ENCODE data around the gene STMN1. TPM values are rescaled to one million over a fixed set of nuclear protein-coding genes. Genes with fewer than 3 reads are reported as not detected.

The STMN1 gene
- total and polyA plus RNA-seq, 10 of the 15 experiments (the other 5 are each of a cell fraction or from before 2014, with no cell fraction given): 220 to 1,272 (median 603) TPM

DNA sequence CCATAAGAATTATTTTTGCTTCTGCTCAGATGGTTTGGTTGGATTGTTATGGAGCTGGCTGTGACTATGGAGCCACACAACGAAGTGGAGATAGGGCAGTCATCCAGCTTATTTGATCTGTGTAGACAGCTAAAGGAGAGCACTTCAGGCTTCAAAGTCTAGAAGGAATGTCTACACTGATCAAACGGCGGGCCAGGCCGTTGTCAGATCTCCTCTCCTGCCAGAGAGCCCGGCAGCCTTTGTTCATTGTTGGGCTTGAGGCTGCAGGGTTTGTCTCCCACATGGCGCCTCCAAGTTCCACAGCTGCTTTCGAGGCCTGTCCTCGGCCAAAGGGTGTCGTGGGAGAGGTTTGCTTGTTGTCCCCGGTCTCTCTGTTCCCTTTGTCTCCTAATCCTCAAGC is 2.8 kb upstream of the STMN1 start:
- Histone ChIP-seq H3K9ac (ENCODE audit: control insufficient read depth, insufficient read depth, low read length) (no peak overlapping the region), H4K20me1 (ENCODE audit: control insufficient read depth, insufficient read depth) (no peaks in the 10 kb centered on the region), H3K4me1 (ENCODE audit: control insufficient read depth, insufficient read depth, low read length) (peaks cover 4% of the 10 kb centered on the region; the same call in 1 of the 2 replicates), H3K27me3 (replicated peaks in 1 of 2; ENCODE audit: control insufficient read depth in 2 of 2, insufficient read depth in 2 of 2, low read length in 1 of 2) (no peaks in the 10 kb centered on the region; a peak in 3 of 4 replicates), H3K27ac (ENCODE audit: control insufficient read depth, insufficient read depth) (no peak overlapping the region), H3K4me2 (ENCODE audit: control insufficient read depth, insufficient read depth) (no peak overlapping the region), H3K9me3 (replicated peaks; ENCODE audit: control insufficient read depth, insufficient read depth, low read length) (no peaks in the 10 kb centered on the region), H2AFZ (ENCODE audit: control insufficient read depth, low read depth, low read length) (no peak overlapping the region), H3K36me3 (ENCODE audit: control insufficient read depth in 2 of 2, insufficient read depth in 2 of 2, low read length in 1 of 2) (no peaks in the 10 kb centered on the region), H3K79me2 (ENCODE audit: control insufficient read depth, insufficient read depth, low read length) (peaks cover 15% of the 10 kb centered on the region), H3K4me3 (no peak overlapping the region)
- ChIA-PET CTCF (interaction anchor here (2.9 kb wide), 1 partner anchor 13 kb away, joined by 9 read pairs; no protein-coding TSS in a partner anchor), POLR2A (no interaction called here), RAD21 (ENCODE audit: unreplicated experiment) (interaction anchor here (0.8 kb wide), 1 partner anchor 13 kb away, joined by 3 read pairs; no protein-coding TSS in a partner anchor), SMC1A (ENCODE audit: uncharacterized antibody, unreplicated experiment) (interaction anchor here (1.1 to 19.7 kb wide), 2 partner anchors 14 to 89 kb away, joined by 4 to 319 read pairs; partner anchors contain the start of gene PAFAH2)
- in situ Hi-C loops (cut with MboI) (no loop called here), intact Hi-C loops (cut with micrococcal nuclease; ENCODE audit: unreplicated experiment) (no loop called here)
- no peak for ATAC-seq
- DNase-seq (ENCODE audit: low read depth, low spot score): no peak
- WGBS (ENCODE audit: insufficient coverage, insufficient replicate concordance, low lambda C conversion rate, missing lambda C conversion rate): 49% methylated on average over 10 of the region's 10 CpGs
- BruUV-seq (replicated peaks): no TSS peak
- no peak for FAIRE-seq
- no peak for TF ChIP-seq ZNF24 (IDR thresholded peaks at IDR 0.05)
- no peak for TF ChIP-seq SIX5 (IDR thresholded peaks at IDR 0.05; ENCODE audit: low read depth, low read length, severe bottlenecking)
- no peak for TF ChIP-seq NFXL1 (IDR thresholded peaks at IDR 0.05; ENCODE audit: borderline replicate concordance)
- no peak for TF ChIP-seq EZH2 (IDR thresholded peaks at IDR 0.05; ENCODE audit: borderline replicate concordance, control insufficient read depth, low read depth, low read length)
- TF ChIP-seq, protein P1, sequence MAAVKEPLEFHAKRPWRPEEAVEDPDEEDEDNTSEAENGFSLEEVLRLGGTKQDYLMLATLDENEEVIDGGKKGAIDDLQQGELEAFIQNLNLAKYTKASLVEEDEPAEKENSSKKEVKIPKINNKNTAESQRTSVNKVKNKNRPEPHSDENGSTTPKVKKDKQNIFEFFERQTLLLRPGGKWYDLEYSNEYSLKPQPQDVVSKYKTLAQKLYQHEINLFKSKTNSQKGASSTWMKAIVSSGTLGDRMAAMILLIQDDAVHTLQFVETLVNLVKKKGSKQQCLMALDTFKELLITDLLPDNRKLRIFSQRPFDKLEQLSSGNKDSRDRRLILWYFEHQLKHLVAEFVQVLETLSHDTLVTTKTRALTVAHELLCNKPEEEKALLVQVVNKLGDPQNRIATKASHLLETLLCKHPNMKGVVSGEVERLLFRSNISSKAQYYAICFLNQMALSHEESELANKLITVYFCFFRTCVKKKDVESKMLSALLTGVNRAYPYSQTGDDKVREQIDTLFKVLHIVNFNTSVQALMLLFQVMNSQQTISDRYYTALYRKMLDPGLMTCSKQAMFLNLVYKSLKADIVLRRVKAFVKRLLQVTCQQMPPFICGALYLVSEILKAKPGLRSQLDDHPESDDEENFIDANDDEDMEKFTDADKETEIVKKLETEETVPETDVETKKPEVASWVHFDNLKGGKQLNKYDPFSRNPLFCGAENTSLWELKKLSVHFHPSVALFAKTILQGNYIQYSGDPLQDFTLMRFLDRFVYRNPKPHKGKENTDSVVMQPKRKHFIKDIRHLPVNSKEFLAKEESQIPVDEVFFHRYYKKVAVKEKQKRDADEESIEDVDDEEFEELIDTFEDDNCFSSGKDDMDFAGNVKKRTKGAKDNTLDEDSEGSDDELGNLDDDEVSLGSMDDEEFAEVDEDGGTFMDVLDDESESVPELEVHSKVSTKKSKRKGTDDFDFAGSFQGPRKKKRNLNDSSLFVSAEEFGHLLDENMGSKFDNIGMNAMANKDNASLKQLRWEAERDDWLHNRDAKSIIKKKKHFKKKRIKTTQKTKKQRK (IDR thresholded peaks at IDR 0.05; ENCODE audit: low read depth, low read length): no peak
- TF ChIP-seq, protein P2, sequence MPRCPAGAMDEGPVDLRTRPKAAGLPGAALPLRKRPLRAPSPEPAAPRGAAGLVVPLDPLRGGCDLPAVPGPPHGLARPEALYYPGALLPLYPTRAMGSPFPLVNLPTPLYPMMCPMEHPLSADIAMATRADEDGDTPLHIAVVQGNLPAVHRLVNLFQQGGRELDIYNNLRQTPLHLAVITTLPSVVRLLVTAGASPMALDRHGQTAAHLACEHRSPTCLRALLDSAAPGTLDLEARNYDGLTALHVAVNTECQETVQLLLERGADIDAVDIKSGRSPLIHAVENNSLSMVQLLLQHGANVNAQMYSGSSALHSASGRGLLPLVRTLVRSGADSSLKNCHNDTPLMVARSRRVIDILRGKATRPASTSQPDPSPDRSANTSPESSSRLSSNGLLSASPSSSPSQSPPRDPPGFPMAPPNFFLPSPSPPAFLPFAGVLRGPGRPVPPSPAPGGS (IDR thresholded peaks at IDR 0.05; ENCODE audit: borderline replicate concordance, insufficient read depth, low read depth, low read length, poor library complexity, severe bottlenecking): no peak
